NT2/D1 (cell line): ENCODE results near the gene GMPR.

Source experiments
- DNase-seq: peaks from one replicate; pipeline ENCODE4 v3.0.0-alpha.2; 2011; ENCODE audit warnings: low read depth, low spot score
- H3K27me3 ChIP-seq: 2 replicates; pipeline ENCODE4 v1.6.0; 2011; ENCODE audit warnings: mild to moderate bottlenecking; ENCODE audit not compliant: insufficient read length, insufficient read depth
- H3K36me3 ChIP-seq: 2 replicates; pipeline ENCODE4 v1.6.1; 2011; ENCODE audit warnings: mild to moderate bottlenecking, low read length, mixed read lengths; ENCODE audit not compliant: insufficient read depth, insufficient read length
- H3K4me1 ChIP-seq: 2 replicates; pipeline ENCODE4 v1.5.1; 2011; ENCODE audit not compliant: insufficient read depth, insufficient read length
- H3K4me3 ChIP-seq: 2 replicates; pipeline ENCODE4 v1.5.1; 2011; ENCODE audit warnings: low read depth; ENCODE audit not compliant: insufficient read length
- H3K9ac ChIP-seq: 2 replicates; pipeline ENCODE4 v1.6.0; 2011; ENCODE audit warnings: low read depth; ENCODE audit not compliant: insufficient read length
- H3K9me3 ChIP-seq: 2 replicates; pipeline ENCODE4 v1.5.1; 2011; ENCODE audit warnings: mild to moderate bottlenecking, low read length; ENCODE audit not compliant: insufficient read depth
- SUZ12 ChIP-seq: IDR thresholded peaks from 2 replicates; pipeline ENCODE4 v1.6.1; 2011; ENCODE audit not compliant: insufficient read length, insufficient read depth; ENCODE audit errors: extremely low read depth
- YY1 ChIP-seq: IDR thresholded peaks from 2 replicates; pipeline ENCODE4 v1.6.1; 2011; ENCODE audit not compliant: insufficient read length, insufficient read depth
- ZNF274 ChIP-seq: IDR thresholded peaks from 2 replicates; pipeline ENCODE4 v1.6.1; 2011; ENCODE audit warnings: mild to moderate bottlenecking, low read depth, low read length

Gene GMPR

DNA sequence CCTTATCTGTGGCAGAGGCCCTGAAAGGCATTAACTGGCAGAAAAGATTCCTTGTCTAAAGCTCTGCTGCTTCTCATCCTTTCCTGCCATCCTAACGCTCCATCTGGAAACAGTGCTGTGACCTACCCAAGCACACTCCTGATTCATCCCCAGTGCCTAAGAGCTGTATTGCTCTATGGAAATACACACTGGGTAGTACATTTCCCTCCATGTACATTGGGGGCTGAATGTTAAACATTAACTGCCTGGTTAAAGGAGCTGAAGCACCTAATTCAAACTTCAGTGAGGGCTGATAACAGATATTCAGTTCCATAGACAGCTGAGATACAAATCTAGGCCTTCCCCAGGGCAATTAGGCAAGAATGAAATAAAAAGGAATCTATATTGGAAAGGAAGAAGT is 36.7 kb upstream of the GMPR start:
- Histone ChIP-seq H3K9me3 (no peaks in the 10 kb centered on the region), H3K4me1 (peaks cover 4% of the 10 kb centered on the region), H3K4me3 (no peak overlapping the region), H3K9ac (no peak overlapping the region), H3K27me3 (no peaks in the 10 kb centered on the region), H3K36me3 (no peaks in the 10 kb centered on the region)
- DNase-seq: no peak
- TF ChIP-seq SUZ12 (no peak), YY1 (no peak), ZNF274 (no peak)

DNA sequence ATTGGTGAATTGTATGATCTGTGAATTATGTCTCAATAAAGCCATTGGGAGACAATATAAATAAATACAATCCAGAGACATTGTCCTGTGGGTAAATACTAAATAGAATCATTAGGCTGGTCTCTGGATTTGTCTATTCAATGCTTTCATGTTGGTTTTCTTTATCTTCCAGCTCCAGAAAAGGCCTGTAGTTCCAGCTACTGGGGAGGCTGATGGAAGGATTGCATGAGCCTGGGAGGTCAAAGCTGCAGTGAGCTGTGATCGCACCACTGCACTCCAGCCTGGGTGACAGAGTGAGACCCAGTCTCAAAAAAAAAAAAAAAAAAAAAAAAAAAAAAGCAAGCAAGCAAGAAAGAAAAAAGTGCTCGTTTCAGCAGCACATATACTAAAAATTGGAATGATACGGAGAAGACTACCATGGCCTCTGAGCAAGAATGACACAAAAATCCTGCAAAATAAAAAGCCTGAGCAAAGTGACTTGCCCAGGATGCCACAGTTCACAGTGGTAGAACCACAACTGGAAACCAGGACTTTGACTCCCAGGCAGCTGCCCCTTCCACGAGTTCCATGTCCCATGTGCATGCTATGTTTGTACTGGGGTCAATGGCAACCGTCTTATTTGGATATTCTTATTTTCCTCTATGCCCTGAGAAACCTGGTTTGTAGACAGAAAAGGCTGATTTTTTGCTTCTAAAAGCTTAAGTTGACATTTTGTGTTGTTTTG is 33.6 kb upstream of the GMPR start:
- Histone ChIP-seq H3K9ac (no peak overlapping the region), H3K9me3 (no peaks in the 10 kb centered on the region), H3K36me3 (no peaks in the 10 kb centered on the region), H3K4me1 (peaks cover 4% of the 10 kb centered on the region), H3K4me3 (no peak overlapping the region), H3K27me3 (no peaks in the 10 kb centered on the region)
- DNase-seq: no peak
- TF ChIP-seq SUZ12: no peak
- no peak for TF ChIP-seq YY1
- no peak for TF ChIP-seq ZNF274

DNA sequence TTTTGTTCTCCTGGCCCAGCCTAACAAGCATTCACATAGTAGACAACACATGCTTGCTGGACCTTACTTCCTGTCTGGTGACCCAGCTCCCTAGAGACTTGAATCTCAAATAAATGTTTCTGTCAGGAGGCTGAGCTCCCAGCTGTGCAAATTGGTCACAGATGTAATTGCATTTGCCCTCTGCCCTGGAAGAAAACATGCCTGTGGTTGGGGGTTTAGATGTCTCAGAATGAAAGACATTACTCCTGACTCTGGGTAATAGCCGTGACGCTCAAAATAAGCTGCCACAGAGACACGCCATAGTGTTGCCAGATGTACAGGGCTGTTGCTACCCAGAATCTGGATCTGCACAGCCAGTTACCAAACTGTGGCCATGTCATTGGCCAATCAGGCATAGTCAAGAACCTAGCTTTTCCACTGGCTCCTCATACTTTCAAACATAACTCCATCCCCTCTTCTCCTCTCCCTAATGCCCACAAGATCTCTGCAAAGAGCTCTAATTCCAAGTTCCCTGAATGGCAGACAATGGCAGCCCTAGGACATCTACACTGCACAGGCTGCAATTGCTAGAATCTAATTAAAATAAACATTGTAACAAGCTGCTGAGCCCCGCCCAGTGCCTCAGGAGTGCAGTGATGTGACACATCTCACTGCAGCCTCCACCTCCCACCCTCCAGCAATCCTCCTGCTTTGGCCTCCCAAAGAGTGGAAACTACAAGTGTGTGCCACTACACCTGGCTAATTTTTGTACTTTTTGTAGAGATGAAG is 32.8 kb upstream of the GMPR start:
- no peaks in the 10 kb centered on the region for H3K36me3 ChIP-seq
- H3K27me3 ChIP-seq: no peaks in the 10 kb centered on the region
- DNase-seq: no peak
- no peaks in the 10 kb centered on the region for H3K9me3 ChIP-seq
- H3K4me1 ChIP-seq: no peaks in the 10 kb centered on the region
- no peak overlapping the region for H3K4me3 ChIP-seq
- TF ChIP-seq YY1: no peak
- no peak for TF ChIP-seq SUZ12
- no peak for TF ChIP-seq ZNF274
- no peak overlapping the region for H3K9ac ChIP-seq

DNA sequence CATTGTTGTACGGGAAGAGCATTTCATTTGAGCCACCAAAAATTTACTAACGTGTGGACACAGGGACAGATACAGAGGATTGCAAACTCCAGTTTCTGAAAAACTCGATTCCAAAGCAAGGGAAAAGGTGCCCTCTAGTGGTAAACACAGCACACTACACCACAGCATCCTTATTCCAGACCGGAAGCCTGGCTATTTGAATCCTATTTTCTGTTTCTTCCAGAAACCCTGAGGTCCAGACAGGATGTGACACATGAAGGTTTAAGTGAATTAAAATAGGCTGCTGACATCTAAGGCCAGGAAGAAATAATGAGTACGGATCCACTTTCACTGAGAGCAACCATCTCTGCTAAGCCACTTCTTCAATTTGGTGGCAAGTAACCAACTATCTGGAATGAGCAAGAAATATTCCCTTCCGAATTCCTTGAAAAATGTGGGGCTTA is 31.8 kb upstream of the GMPR start:
- Histone ChIP-seq H3K9ac (no peak overlapping the region), H3K36me3 (no peaks in the 10 kb centered on the region)
- no peak for DNase-seq

DNA sequence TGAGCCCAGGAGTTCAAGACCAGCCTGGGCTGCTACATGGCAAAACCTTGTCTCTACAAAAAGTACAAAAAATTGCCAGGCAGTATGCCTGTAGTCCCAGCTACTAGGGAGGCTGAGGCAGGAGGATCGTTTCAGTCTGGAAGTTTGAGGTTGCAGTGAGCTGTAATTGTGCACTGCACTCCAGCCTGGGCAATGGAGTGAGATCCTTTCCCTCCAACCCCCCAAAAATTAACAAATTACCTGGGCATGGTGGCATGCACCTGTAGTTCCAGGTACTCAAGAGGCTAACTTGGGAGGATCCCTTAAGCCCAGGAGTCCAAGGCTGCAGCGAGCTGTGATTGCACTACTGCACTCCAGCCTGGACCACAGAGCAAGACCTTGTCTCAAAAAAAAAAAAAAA is 29.4 kb upstream of the GMPR start:
- no peak overlapping the region for H3K9ac ChIP-seq
- no peak for TF ChIP-seq ZNF274
- no peak for TF ChIP-seq YY1
- TF ChIP-seq SUZ12: no peak
- no peak overlapping the region for H3K4me3 ChIP-seq
- H3K9me3 ChIP-seq: no peaks in the 10 kb centered on the region
- H3K27me3 ChIP-seq: no peaks in the 10 kb centered on the region
- no peaks in the 10 kb centered on the region for H3K36me3 ChIP-seq
- DNase-seq: no peak
- H3K4me1 ChIP-seq: no peaks in the 10 kb centered on the region

More for the DNA sequence above, 31.8 kb upstream of the GMPR start:
- TF ChIP-seq ZNF274 (no peak), YY1 (no peak), SUZ12 (no peak)
- H3K4me3 ChIP-seq: no peak overlapping the region
- no peaks in the 10 kb centered on the region for H3K27me3 ChIP-seq
- no peaks in the 10 kb centered on the region for H3K9me3 ChIP-seq
- no peaks in the 10 kb centered on the region for H3K4me1 ChIP-seq

DNA sequence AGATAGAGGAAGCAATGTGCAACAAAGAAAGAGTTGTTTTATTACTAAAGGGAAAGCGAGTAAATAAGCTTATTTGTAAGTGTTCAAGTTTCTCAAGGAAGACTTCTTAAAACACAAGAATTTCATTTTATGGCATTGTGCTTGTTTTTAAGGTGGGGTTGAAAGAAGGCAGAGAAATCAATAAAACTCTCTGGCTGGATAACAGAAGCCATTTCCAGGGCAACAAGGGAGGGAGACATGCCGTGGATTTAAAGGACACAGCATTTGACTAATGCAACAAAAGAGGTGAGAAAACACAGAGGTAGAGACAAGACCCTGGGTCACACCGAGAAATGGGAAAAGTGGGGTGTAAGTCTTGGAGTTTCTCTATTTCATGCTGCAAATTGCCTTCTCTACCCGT is 28.8 kb upstream of the GMPR start:
- TF ChIP-seq SUZ12: no peak
- no peak overlapping the region for H3K4me3 ChIP-seq
- H3K4me1 ChIP-seq: no peaks in the 10 kb centered on the region
- no peak overlapping the region for H3K9ac ChIP-seq
- no peaks in the 10 kb centered on the region for H3K9me3 ChIP-seq
- no peak for DNase-seq
- no peaks in the 10 kb centered on the region for H3K36me3 ChIP-seq
- no peaks in the 10 kb centered on the region for H3K27me3 ChIP-seq

DNA sequence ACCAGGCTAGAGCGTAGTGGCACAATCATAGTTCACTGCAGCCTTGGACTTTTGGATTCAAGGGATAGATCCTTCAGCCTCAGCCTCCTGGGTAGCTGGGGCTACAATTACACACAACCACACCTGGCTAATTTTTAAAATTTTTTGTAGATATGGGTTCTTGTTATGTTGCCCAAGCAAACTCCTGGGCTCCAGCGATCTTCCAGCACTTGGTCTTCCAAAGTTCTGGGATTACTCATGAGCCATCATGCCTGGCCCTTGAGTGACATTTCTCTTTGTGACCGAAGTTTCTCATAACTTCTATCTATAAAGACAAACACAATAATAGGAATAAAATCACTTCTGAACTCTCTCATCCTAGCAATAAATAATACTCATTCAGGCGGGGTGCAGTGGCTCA is 26.1 kb upstream of the GMPR start:
- TF ChIP-seq SUZ12 (no peak), YY1 (no peak)
- Histone ChIP-seq H3K27me3 (no peaks in the 10 kb centered on the region), H3K9me3 (no peaks in the 10 kb centered on the region)

More for the DNA sequence above, 26.1 kb upstream of the GMPR start:
- Histone ChIP-seq H3K9ac (no peak overlapping the region), H3K36me3 (no peaks in the 10 kb centered on the region), H3K4me3 (no peak overlapping the region), H3K4me1 (no peaks in the 10 kb centered on the region)
- DNase-seq: no peak
